Inflammatory macrophage treated with lipopolysaccharide for 4 hours (primary cell): Measurements from ENCODE around the gene SCRN3.
"Not testable (repeated sequence)": the region's sequence is repeated elsewhere in the genome, so short reads cannot be mapped to it uniquely, and the experiment has no call there.

Experiments
- DNase-seq: peaks from one replicate; pipeline ENCODE4 v3.0.0-alpha.2; 2020

SCRN3 gene

DNA sequence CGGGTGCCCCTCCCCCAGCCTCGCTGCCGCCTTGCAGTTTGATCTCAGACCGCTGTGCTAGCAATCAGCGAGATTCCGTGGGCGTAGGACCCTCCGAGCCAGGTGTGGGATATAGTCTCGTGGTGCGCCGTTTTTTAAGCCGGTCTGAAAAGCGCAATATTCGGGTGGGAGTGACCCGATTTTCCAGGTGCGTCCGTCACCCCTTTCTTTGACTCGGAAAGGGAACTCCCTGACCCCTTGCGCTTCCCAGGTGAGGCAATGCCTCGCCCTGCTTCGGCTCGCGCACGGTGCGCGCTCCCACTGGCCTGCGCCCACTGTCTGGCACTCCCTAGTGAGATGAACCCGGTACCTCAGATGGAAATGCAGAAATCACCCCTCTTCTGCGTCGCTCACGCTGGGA is 14.5 kb downstream of the SCRN3 start:
- DNase-seq, result not testable (repeated sequence)

DNA sequence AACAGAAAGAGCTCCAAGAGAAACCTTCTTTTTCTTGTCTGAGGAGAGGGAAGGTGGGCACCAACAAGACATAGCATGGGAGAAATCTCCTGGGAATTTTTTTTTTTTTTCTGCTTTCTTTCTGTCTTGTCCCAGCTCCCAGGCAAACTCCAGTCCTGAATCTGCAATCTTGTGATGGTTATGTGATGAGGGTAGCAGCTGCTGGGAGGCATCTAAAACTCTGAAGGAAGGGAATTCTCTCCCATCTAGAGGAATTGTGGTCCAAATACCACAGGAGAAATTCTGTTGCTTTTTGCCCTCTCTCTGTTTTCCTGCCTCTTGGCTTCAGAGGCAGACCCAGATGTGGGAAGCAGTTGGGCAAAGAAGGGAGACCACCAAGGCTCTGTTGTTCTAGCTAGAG is 16.7 kb downstream of the SCRN3 start:
- no peak for DNase-seq

DNA sequence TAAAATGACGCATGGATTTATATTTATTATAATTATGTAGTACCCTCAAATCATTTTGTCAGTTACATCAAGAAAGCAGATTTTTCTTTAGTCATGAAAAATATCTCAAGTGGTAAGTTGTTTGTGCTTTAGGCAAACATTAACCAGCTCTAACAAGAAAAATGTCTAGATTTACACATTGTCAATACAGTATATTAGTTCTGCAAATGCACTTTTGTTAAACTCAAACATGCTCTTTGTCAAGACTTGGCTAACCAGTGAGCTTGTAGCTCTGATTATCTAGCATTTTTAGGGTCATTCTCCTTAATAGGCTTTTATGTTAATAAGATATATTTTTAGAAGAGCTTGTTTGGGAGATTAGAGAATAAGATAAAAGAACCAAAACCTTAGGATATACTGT is 32.7 kb downstream of the SCRN3 start:
- no peak for DNase-seq

- DNase-seq, result no peak
These were observed 34.5 kb downstream of the SCRN3 start for GRCh38 chr2:174430066-174430465.

- DNase-seq, result no peak
These were observed 36.4 kb downstream of the SCRN3 start for GRCh38 chr2:174431902-174432301.

GRCh38 chr2:174436351-174436750 is 40.8 kb downstream of the SCRN3 start:
- no peak for DNase-seq

- no peak for DNase-seq
These were observed 42.8 kb downstream of the SCRN3 start for GRCh38 chr2:174438146-174438886.

GRCh38 chr2:174439323-174439722 is 43.8 kb downstream of the SCRN3 start:
- DNase-seq, result no peak

DNA sequence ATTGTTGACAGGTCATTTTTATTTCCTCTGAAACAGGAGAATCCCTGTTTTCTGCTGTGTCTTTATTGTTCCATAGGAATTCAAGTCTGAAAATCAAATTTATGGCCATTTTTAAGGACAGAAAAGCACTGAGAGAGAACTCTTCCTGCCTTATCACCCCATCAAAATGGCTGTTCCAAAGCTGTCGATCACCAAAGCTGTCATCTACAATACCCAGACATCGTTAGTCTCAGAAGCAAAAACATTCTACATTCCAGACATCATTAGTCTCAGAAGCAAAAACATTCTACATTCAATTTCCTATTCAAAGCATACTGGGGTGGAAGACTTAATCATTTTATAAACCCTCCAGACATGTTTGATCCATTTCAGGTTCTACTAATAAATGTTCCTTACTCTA is 44.4 kb downstream of the SCRN3 start:
- DNase-seq, result no peak

DNA sequence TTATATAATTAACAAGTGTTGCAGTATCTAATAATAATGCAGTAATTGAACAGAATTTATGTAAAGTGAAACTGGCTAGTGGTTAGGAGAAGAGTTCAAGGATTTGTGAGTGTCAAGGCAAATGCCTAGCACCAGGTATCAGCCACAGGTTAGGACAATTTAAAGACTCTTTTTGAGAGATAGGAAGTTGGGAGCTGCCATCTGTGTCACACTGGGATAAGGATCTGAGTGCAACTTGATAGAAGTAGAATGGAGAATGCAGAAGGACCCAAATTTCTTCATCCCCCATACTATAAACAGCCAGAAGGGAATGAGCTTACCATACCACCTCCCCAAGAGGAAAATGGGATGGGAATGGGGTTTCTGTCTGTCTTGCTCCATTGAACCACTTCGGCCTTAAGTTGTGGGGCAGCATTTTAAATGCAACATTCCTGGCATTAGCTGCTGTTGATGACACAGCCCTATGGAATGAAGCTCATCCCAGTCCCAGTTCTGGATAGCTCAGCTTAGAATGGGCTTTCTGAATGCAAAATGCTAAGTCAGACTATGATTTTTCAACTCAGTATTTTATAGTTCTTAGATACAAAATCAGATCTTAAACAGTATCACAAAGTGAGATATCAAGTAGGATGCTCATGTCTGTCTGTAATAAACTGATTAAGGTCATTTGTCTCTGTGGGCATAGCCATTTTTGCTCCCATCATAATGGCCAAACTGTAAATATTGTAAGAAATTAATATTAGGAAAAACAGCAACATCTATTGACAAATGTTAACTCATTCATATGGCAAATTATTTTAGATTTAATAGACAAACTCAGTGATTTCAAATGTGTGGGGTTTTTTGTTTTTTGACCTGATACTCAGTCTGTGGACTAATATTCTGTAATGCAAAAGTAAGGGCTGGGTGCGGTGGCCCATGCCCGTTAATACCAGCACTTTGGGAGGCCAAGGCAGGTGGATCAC is 47.3 kb downstream of the SCRN3 start:
- DNase-seq, result no peak

DNA sequence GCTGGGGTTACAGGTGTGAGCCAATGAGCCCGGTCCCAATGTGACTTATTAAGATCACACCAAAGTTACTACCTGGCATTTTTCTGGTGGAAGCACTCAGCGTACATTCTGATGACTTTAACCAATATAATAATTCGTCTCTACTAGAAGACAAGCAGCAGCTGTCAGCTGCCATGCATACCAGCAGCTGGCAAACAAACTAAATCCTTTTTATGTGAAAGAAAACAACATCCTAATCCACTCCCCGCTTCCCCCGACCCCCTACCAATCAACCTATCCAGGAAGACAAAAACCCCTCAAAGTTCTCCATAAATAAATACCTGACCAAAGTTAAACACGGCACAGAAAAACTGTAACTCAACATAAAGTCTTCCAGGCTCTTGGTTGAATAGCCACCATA is 49.2 kb downstream of the SCRN3 start:
- DNase-seq, result no peak

DNA sequence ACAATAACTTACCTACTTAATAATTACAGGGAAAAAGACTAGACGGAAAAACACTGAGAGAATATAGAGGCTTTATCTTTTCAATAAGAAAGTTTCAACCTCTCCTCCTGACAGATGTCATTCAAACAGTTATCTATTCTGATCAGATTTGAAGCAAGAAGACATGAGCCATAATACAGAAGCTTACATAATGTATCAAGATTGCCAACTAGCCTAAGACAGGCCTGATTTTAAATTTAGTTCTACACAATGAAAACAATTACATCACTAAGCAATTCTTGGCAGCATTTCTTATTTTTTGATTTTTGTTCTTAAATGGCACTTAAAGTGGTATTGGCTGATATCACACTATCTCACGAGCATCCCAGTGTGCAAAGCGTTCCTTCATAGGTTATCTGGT is 49.7 kb downstream of the SCRN3 start:
- no peak for DNase-seq

DNA sequence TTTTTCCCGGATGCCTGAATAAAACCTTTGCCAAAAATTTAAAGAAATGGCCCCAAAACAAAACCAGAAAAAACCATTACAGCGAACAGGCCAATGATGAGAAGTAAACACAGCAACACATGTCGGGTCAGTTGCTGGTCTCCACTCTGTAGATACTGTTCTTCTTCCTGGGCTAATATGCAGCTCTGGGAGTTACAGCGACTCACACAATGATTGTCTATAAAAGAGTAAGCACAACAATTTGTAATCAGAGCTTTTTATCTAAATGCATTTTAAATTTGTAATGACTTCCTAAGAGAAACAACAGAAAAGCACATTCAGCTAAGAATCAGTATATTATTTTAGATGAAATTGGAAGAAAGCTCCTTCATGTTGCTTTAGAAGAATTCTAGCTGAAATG is 51.0 kb downstream of the SCRN3 start:
- DNase-seq, result no peak

DNA sequence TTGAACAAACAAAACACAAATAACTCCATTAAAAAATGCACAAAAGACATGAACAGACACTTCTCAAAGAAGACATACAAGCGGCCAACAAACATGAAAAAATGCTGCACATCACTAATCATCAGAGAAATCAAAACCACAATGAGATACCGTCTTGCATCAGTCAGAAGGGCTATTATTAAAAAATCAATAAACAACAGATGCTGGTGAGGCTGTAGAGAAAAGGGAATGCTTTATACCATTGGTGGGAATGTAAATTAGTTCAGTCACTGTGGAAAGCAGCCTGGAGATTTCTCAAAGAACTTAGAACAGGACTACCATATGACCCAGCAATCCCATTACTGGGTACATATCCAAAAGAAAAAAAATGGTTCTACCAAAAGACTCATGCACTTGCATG is 53.5 kb downstream of the SCRN3 start:
- DNase-seq, result no peak

DNA sequence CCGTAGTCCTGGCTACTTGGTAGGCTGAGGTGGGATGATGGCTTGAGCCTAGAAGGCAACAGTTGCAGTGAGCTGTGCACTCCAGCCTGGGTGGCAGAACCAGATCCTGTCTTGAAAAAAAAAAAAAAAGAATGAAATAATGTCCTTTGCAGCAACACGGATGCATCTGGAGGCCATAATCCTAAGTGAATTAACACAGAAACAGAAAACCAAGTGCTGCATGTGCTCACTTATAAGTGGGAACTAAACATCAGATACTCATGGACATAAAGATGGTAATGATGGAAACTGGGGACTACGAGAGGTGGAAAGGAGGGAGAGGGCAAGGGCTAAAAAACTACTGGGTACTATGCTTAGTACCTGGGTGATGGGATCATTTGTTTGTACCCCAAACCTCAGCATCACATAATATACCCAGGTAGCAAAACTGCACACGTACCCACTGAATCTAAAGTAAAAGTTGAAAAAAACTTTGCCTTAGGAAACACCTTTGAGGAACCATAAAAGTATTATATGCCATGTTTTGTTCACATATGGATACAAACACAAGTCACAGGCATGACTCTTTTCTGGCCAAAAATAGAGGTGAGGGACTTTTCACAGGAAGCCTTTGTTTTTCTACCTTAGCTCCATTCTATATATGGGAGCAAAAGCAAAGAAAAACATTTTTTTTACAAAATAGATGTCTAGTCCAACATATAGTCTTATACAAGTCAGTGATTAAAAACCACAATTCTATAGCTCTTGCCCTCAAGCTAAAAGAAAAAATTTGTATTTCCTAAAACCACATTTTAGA is 54.7 kb downstream of the SCRN3 start:
- DNase-seq, result no peak

DNA sequence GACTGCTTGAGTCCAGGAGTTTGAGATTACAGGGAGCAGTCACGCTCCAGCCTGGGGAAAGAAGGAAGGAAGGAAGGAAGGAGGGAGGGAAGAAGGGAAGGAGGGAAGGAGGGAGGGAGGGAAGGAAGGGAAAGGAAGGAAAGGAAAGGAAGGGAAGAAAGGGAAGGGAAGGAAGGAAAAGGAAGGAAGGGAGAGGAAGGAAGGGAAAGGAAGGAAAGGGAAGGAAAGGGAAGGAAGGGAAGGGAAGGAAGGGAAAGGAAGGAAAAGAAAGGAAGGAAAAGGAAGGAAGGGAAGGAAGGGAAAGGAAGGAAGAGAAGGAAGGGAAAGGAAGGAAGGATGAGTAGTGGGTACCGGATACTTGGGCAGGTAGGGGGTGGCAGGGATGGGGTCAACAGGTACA is 59.0 kb downstream of the SCRN3 start:
- no peak for DNase-seq

- no peak for DNase-seq
These were observed 65.7 kb downstream of the SCRN3 start for GRCh38 chr2:174461221-174461620.

DNA sequence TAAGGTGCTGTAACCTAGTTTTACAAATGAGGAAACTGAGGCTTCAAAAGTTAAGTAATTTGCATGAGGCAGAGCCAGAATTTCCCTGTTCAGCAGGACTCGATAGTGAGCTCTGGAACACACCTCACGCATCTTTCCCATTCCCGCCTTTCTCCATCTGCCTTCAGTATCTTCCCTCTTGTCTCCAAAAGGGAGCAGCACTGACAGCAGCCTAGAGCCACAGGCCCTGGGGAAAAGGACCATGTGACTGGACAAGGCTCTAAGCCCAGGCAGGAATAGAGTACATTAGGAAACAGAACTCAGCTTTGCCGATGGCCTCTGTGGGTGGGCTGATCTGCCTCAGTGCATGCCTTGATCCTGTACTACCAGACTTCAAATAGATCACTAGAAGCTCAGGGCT is 69.8 kb downstream of the SCRN3 start:
- no peak for DNase-seq

GRCh38 chr2:174473796-174474195 is 78.3 kb downstream of the SCRN3 start:
- no peak for DNase-seq

- no peak for DNase-seq
These were observed 82.2 kb downstream of the SCRN3 start for GRCh38 chr2:174477759-174478158.
